ENCODE data around the gene NHLRC4.

DNA sequence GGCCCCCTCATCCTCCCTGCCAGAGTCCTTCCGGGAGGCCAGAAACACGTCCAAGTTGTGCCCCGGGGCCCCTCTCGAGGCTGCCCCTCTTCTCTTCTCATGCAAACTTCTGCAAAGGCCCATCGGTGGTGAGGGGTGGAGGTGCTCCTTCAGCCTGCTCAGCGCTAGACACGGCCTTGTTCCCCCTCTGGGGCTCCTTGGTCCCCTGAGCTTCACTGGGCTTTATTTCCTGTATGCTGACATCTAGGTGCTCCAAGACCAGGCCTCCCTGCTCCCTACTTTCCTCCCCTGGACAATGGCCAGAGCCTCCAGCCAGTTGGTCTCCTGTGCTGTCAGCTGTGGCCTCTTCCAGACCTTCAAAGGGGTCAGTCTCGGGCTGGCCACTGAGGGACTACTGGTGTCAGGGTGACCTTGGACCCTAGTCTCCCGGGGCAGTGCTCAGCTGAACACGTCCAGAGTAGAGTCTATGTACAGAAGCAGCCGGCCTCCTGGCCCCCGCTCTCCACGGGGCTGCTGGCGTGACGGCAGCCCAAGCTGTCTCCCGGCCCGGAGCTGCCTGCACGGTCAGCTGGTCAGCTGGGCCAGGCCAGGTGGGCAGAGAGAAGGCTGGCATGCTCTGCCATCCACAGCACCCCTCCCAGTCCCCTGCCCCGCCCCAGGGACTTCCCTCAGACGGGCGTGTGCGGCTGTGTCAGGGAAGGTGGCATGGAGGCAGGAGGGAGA is 8.3 kb upstream of the NHLRC4 start:
- TF ChIP-seq POLR2AphosphoS5 (IDR thresholded peaks at IDR 0.05) (no peak), POLR2A (IDR thresholded peaks at IDR 0.05) (no peak), EP300 (IDR thresholded peaks at IDR 0.05) (no peak)
- TF ChIP-seq, protein P1, sequence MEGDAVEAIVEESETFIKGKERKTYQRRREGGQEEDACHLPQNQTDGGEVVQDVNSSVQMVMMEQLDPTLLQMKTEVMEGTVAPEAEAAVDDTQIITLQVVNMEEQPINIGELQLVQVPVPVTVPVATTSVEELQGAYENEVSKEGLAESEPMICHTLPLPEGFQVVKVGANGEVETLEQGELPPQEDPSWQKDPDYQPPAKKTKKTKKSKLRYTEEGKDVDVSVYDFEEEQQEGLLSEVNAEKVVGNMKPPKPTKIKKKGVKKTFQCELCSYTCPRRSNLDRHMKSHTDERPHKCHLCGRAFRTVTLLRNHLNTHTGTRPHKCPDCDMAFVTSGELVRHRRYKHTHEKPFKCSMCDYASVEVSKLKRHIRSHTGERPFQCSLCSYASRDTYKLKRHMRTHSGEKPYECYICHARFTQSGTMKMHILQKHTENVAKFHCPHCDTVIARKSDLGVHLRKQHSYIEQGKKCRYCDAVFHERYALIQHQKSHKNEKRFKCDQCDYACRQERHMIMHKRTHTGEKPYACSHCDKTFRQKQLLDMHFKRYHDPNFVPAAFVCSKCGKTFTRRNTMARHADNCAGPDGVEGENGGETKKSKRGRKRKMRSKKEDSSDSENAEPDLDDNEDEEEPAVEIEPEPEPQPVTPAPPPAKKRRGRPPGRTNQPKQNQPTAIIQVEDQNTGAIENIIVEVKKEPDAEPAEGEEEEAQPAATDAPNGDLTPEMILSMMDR (IDR thresholded peaks at IDR 0.05), result no peak
